GM23338 (cell line): ENCODE data around the gene C1RL. TPM values are rescaled to one million over a fixed set of nuclear protein-coding genes. Genes with fewer than 3 reads are reported as not detected.

Source experiments
- ATAC-seq: fragments of 200-7000 bp; cut with Tn5 transposase; 3 replicates; pipeline ENCODE4 v1.9.1; 2020
- DNase-seq: peaks from one replicate; pipeline ENCODE4 v3.0.0-alpha.2; 2015; ENCODE audit warnings: low spot score
- H2AFZ ChIP-seq: fragments of 200-600 bp; sonication (generic); 2 replicates; pipeline ENCODE4 v1.8.0; 2016; ENCODE audit warnings: antibody characterized with exemption, mild to moderate bottlenecking, moderate library complexity
- H3F3A ChIP-seq: fragments of 200-600 bp; sonication (generic); replicated peaks from 2 replicates; pipeline ENCODE4 v1.8.0; 2017; ENCODE audit warnings: antibody characterized with exemption, mixed run types, low read depth
- H3K27ac ChIP-seq: fragments of 200-600 bp; sonication (generic); 2 replicates; pipeline ENCODE4 v1.6.1; 2016; ENCODE audit warnings: low read depth
- H3K27me3 ChIP-seq: fragments of 200-600 bp; sonication (generic); 2 replicates; pipeline ENCODE4 v1.8.0; 2016; ENCODE audit warnings: mild to moderate bottlenecking, mixed run types, moderate library complexity; ENCODE audit not compliant: insufficient read depth
- H3K36me3 ChIP-seq: fragments of 200-600 bp; sonication (generic); 2 replicates; pipeline ENCODE4 v1.8.0; 2016; ENCODE audit warnings: mild to moderate bottlenecking; ENCODE audit not compliant: insufficient read depth
- H3K4me1 ChIP-seq: fragments of 200-600 bp; sonication (generic); 2 replicates; pipeline ENCODE4 v1.8.0; 2016; ENCODE audit warnings: mild to moderate bottlenecking, moderate library complexity; ENCODE audit not compliant: insufficient read depth
- H3K4me2 ChIP-seq: fragments of 200-600 bp; sonication (generic); 2 replicates; pipeline ENCODE4 v1.7.1; 2017; ENCODE audit warnings: mixed run types
- H3K4me3 ChIP-seq: fragments of 200-600 bp; sonication (generic); 2 replicates; pipeline ENCODE4 v1.6.1; 2016; ENCODE audit warnings: mixed run types
- H3K79me2 ChIP-seq: fragments of 200-600 bp; sonication (generic); replicated peaks from 2 replicates; pipeline ENCODE4 v1.8.0; 2017; ENCODE audit warnings: mild to moderate bottlenecking; ENCODE audit not compliant: insufficient read depth
- H3K9me2 ChIP-seq: fragments of 200-600 bp; sonication (generic); 2 replicates; pipeline ENCODE4 v1.8.0; 2017; ENCODE audit not compliant: insufficient read depth
- H4K20me1 ChIP-seq: fragments of 200-600 bp; sonication (generic); replicated peaks from 2 replicates; pipeline ENCODE4 v1.8.0; 2017; ENCODE audit warnings: mild to moderate bottlenecking; ENCODE audit not compliant: insufficient read depth
- H3K27ac Mint-ChIP-seq: 2 replicates; pipeline ENCODE4 v1.8.0; 2020; ENCODE audit warnings: inconsistent platforms, mild to moderate bottlenecking, moderate library complexity, mixed read lengths
- H3K27me3 Mint-ChIP-seq: 3 replicates; pipeline ENCODE4 v1.8.0; 2022; ENCODE audit warnings: low read depth, mild to moderate bottlenecking, moderate library complexity, mixed read lengths, inconsistent platforms; ENCODE audit not compliant: insufficient read depth, poor library complexity
- H3K36me3 Mint-ChIP-seq: 3 replicates; pipeline ENCODE4 v1.8.0; 2021; ENCODE audit warnings: low read depth, mild to moderate bottlenecking, inconsistent platforms, moderate library complexity, mixed read lengths
- H3K4me1 Mint-ChIP-seq: 3 replicates; pipeline ENCODE4 v1.8.0; 2020; ENCODE audit warnings: mild to moderate bottlenecking, inconsistent platforms, mixed read lengths
- H3K4me3 Mint-ChIP-seq: 3 replicates; pipeline ENCODE4 v1.8.0; 2021; ENCODE audit warnings: moderate library complexity, mild to moderate bottlenecking, inconsistent platforms, mixed read lengths
- H3K9me3 Mint-ChIP-seq: 3 replicates; pipeline ENCODE4 v1.8.0; 2020; ENCODE audit warnings: moderate library complexity, mild to moderate bottlenecking, inconsistent platforms, mixed read lengths
- CREB1 ChIP-seq: fragments of 250-450 bp; sonication (Bioruptor Pico); IDR thresholded peaks from 2 replicates; pipeline ENCODE4 v1.5.0; 2020; ENCODE audit warnings: low read depth, mild to moderate bottlenecking, moderate library complexity
- EZH2 ChIP-seq: fragments of 200-600 bp; sonication (generic); IDR thresholded peaks from one replicate; pipeline ENCODE4 v1.8.0; 2017; ENCODE audit warnings: antibody characterized with exemption, mild to moderate bottlenecking, low read depth; ENCODE audit not compliant: unreplicated experiment
- EZH2phosphoT487 ChIP-seq: fragments of 200-600 bp; sonication (generic); IDR thresholded peaks from one replicate; pipeline ENCODE4 v1.8.1; 2018; ENCODE audit warnings: antibody characterized with exemption; ENCODE audit not compliant: unreplicated experiment
- JUNB ChIP-seq: IDR thresholded peaks from one replicate; pipeline ENCODE4 v1.6.1; 2016; ENCODE audit warnings: antibody characterized with exemption; ENCODE audit not compliant: unreplicated experiment
- POLR2AphosphoS5 ChIP-seq: IDR thresholded peaks from 2 replicates; pipeline ENCODE4 v1.6.1; 2016; ENCODE audit warnings: antibody characterized with exemption, low read depth
- STAT1 ChIP-seq: IDR thresholded peaks from one replicate; pipeline ENCODE4 v1.6.1; 2016; ENCODE audit warnings: antibody characterized with exemption; ENCODE audit not compliant: unreplicated experiment
- ZNF114 ChIP-seq: fragments of 250-450 bp; sonication (Bioruptor Pico); IDR thresholded peaks from 2 replicates; pipeline ENCODE4 v1.5.0; 2020; ENCODE audit warnings: mild to moderate bottlenecking, moderate library complexity
- ZNF331 ChIP-seq: fragments of 250-450 bp; sonication (Bioruptor Pico); IDR thresholded peaks from 2 replicates; pipeline ENCODE4 v1.5.0; 2020; ENCODE audit warnings: low read depth, mild to moderate bottlenecking, moderate library complexity
- polyA plus RNA-seq: library from polyadenylated mRNA; unstranded; fragments of >200 nt; fragmentation: Nextera tagmentation; extraction: Ambion mirVana; gene quantifications from 2 replicates; pipeline ENCODE4 v1.2.1, GENCODE V29; 2016
- total RNA-seq: library from RNA; depleted of rRNA; stranded (reverse); fragments of >200 nt; shearing (Covaris generic); gene quantifications from 2 replicates; pipeline ENCODE4 v1.2.3, GENCODE V29; 2014
- TF ChIP-seq, protein P1 (sequence below), 2 experiments: fragments of 200-600 bp in 1 of 2; sonication (generic) in 1 of 2; conservative IDR thresholded peaks; 2 replicates each; pipeline versions ENCODE4 v1.5.1 to v1.6.1; 2016 to 2017; ENCODE audit warnings: antibody characterized with exemption in 2 of 2, low read depth in 2 of 2, mild to moderate bottlenecking in 2 of 2, moderate library complexity in 1 of 2
- TF ChIP-seq, protein P2 (sequence below): fragments of 250-450 bp; sonication (Bioruptor Pico); IDR thresholded peaks from 2 replicates; pipeline ENCODE4 v1.5.0; 2020; ENCODE audit warnings: mild to moderate bottlenecking, moderate library complexity

C1RL gene
- total and polyA plus RNA-seq, 2 experiments from 2014 or later, result 7.3 to 8.8 TPM

DNA sequence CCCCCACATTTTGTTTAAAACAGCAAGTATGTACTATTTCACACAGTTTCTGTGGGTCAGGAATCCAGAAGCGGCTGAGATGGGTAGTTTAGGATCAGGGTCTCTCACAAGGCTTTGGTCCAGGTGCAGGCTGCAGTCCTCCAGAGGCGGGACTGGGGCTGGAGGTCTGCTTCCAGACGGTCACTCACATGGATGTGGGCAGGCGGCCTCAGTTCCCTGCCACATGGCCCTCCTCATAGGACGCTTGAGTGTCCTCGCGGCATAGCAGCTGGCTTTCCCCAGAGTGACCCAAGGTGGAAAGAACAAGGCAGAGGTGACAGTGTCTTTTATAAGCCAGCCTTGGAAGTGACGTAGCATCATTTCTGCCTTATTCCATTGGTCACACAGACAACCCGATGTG, 7.9 kb upstream of the C1RL start:
- H3K4me3 ChIP-seq, result no peak overlapping the region
- H3K36me3 ChIP-seq, result no peaks in the 10 kb centered on the region
- no peak overlapping the region for H3K27ac Mint-ChIP-seq
- no peak for ATAC-seq
- H2AFZ ChIP-seq, result no peak overlapping the region
- H3K27ac ChIP-seq, result no peak overlapping the region
- H3K9me3 Mint-ChIP-seq, result no peaks in the 10 kb centered on the region
- DNase-seq, result no peak
- no peak overlapping the region for H3K4me2 ChIP-seq
- H3K27me3 Mint-ChIP-seq, result peaks cover 5% of the 10 kb centered on the region
- H3K4me3 Mint-ChIP-seq, result no peak overlapping the region
- H3F3A ChIP-seq, result no peaks in the 10 kb centered on the region
- H3K4me1 ChIP-seq, result no peaks in the 10 kb centered on the region
- H3K4me1 Mint-ChIP-seq, result peaks cover 4% of the 10 kb centered on the region; the same call in 1 of the 3 replicates
- no peaks in the 10 kb centered on the region; the same call in 2 of the 3 replicates for H3K36me3 Mint-ChIP-seq
- no peaks in the 10 kb centered on the region for H4K20me1 ChIP-seq
- no peaks in the 10 kb centered on the region for H3K79me2 ChIP-seq
- no peaks in the 10 kb centered on the region for H3K9me2 ChIP-seq
- TF ChIP-seq STAT1 (no peak), POLR2AphosphoS5 (no peak), CREB1 (CRISPR knock-in tag) (no peak), EZH2 (no peak), EZH2phosphoT487 (no peak), ZNF114 (CRISPR knock-in tag) (no peak)
- TF ChIP-seq, protein P1, sequence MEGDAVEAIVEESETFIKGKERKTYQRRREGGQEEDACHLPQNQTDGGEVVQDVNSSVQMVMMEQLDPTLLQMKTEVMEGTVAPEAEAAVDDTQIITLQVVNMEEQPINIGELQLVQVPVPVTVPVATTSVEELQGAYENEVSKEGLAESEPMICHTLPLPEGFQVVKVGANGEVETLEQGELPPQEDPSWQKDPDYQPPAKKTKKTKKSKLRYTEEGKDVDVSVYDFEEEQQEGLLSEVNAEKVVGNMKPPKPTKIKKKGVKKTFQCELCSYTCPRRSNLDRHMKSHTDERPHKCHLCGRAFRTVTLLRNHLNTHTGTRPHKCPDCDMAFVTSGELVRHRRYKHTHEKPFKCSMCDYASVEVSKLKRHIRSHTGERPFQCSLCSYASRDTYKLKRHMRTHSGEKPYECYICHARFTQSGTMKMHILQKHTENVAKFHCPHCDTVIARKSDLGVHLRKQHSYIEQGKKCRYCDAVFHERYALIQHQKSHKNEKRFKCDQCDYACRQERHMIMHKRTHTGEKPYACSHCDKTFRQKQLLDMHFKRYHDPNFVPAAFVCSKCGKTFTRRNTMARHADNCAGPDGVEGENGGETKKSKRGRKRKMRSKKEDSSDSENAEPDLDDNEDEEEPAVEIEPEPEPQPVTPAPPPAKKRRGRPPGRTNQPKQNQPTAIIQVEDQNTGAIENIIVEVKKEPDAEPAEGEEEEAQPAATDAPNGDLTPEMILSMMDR (conservative IDR thresholded peaks at IDR 0.05; ENCODE audit: low read depth in 2 of 2), result no peak
- no peaks in the 10 kb centered on the region for H3K27me3 ChIP-seq

- Histone ChIP-seq H3K9me2 (no peaks in the 10 kb centered on the region), H3K4me3 (no peak overlapping the region), H3F3A (no peaks in the 10 kb centered on the region), H3K4me2 (no peak overlapping the region), H4K20me1 (no peaks in the 10 kb centered on the region), H3K79me2 (no peaks in the 10 kb centered on the region), H3K4me1 (no peaks in the 10 kb centered on the region), H3K27ac (no peak overlapping the region), H3K36me3 (no peaks in the 10 kb centered on the region), H2AFZ (no peak overlapping the region), H3K27me3 (no peaks in the 10 kb centered on the region)
- DNase-seq, result no peak
- H3K27ac Mint-ChIP-seq, result no peak overlapping the region
- no peak for ATAC-seq
- H3K4me3 Mint-ChIP-seq, result no peak overlapping the region
- H3K9me3 Mint-ChIP-seq, result no peaks in the 10 kb centered on the region
- peaks cover 5% of the 10 kb centered on the region for H3K27me3 Mint-ChIP-seq
- H3K4me1 Mint-ChIP-seq, result peaks cover 4% of the 10 kb centered on the region; the same call in 1 of the 3 replicates
- H3K36me3 Mint-ChIP-seq, result no peaks in the 10 kb centered on the region
- TF ChIP-seq, protein P1 (conservative IDR thresholded peaks at IDR 0.05; ENCODE audit: low read depth in 2 of 2), result no peak
- no peak for TF ChIP-seq EZH2phosphoT487
- TF ChIP-seq JUNB, result no peak
- TF ChIP-seq POLR2AphosphoS5, result no peak
- TF ChIP-seq, protein P2, sequence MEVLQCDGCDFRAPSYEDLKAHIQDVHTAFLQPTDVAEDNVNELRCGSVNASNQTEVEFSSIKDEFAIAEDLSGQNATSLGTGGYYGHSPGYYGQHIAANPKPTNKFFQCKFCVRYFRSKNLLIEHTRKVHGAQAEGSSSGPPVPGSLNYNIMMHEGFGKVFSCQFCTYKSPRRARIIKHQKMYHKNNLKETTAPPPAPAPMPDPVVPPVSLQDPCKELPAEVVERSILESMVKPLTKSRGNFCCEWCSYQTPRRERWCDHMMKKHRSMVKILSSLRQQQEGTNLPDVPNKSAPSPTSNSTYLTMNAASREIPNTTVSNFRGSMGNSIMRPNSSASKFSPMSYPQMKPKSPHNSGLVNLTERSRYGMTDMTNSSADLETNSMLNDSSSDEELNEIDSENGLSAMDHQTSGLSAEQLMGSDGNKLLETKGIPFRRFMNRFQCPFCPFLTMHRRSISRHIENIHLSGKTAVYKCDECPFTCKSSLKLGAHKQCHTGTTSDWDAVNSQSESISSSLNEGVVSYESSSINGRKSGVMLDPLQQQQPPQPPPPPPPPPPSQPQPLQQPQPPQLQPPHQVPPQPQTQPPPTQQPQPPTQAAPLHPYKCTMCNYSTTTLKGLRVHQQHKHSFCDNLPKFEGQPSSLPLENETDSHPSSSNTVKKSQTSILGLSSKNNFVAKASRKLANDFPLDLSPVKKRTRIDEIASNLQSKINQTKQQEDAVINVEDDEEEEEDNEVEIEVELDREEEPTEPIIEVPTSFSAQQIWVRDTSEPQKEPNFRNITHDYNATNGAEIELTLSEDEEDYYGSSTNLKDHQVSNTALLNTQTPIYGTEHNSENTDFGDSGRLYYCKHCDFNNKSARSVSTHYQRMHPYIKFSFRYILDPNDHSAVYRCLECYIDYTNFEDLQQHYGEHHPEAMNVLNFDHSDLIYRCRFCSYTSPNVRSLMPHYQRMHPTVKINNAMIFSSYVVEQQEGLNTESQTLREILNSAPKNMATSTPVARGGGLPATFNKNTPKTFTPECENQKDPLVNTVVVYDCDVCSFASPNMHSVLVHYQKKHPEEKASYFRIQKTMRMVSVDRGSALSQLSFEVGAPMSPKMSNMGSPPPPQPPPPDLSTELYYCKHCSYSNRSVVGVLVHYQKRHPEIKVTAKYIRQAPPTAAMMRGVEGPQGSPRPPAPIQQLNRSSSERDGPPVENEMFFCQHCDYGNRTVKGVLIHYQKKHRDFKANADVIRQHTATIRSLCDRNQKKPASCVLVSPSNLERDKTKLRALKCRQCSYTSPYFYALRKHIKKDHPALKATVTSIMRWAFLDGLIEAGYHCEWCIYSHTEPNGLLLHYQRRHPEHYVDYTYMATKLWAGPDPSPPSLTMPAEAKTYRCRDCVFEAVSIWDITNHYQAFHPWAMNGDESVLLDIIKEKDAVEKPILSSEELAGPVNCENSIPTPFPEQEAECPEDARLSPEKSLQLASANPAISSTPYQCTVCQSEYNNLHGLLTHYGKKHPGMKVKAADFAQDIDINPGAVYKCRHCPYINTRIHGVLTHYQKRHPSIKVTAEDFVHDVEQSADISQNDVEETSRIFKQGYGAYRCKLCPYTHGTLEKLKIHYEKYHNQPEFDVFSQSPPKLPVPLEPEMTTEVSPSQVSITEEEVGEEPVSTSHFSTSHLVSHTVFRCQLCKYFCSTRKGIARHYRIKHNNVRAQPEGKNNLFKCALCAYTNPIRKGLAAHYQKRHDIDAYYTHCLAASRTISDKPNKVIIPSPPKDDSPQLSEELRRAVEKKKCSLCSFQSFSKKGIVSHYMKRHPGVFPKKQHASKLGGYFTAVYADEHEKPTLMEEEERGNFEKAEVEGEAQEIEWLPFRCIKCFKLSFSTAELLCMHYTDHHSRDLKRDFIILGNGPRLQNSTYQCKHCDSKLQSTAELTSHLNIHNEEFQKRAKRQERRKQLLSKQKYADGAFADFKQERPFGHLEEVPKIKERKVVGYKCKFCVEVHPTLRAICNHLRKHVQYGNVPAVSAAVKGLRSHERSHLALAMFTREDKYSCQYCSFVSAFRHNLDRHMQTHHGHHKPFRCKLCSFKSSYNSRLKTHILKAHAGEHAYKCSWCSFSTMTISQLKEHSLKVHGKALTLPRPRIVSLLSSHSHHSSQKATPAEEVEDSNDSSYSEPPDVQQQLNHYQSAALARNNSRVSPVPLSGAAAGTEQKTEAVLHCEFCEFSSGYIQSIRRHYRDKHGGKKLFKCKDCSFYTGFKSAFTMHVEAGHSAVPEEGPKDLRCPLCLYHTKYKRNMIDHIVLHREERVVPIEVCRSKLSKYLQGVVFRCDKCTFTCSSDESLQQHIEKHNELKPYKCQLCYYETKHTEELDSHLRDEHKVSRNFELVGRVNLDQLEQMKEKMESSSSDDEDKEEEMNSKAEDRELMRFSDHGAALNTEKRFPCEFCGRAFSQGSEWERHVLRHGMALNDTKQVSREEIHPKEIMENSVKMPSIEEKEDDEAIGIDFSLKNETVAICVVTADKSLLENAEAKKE (CRISPR knock-in tag), result no peak
- TF ChIP-seq STAT1, result no peak
- TF ChIP-seq ZNF114 (CRISPR knock-in tag), result no peak
- TF ChIP-seq ZNF331, result no peak
Measured at GRCh38 chr12:7116196-7116595, 7.2 kb upstream of the C1RL start.
